HCT116 (cell line): ENCODE data around the gene CD320. TPM values are rescaled to one million over a fixed set of nuclear protein-coding genes. Genes with fewer than 3 reads are reported as not detected.

Experiments
- ATAC-seq: fragments of 200-7000 bp; cut with Tn5 transposase; 2 replicates; pipeline ENCODE4 v1.9.1; 2020; ENCODE audit warnings: mild to moderate bottlenecking, moderate library complexity
- BruUV-seq: library from RNA; stranded (reverse); fragments of 400-500 nt; replicated peaks from 2 replicates; lab custom pipeline; 2021; lab: Mats Ljungman, UMichigan
- CTCF ChIA-PET: fragments of 300-600 bp; sonication (Branson Sonifier 250); formaldehyde crosslinking; loops from one replicate; lab custom pipeline; 2021; ENCODE audit warnings: antibody characterized with exemption; lab: Charles Lee
- POLR2A ChIA-PET: fragments of 300-600, 350-600 bp; sonication (Branson Sonifier 250); formaldehyde crosslinking; loops from one replicate; lab custom pipeline; 2021; ENCODE audit warnings: antibody characterized with exemption; lab: Charles Lee
- RAD21 ChIA-PET, 2 experiments: fragments of 300-600 bp; sonication (Branson Sonifier 250); formaldehyde crosslinking; loops; one replicate each; lab custom pipeline; 2023; ENCODE audit warnings: low total read pairs in 2 of 2; ENCODE audit not compliant: uncharacterized antibody in 2 of 2, unreplicated experiment in 2 of 2, low non-redundant PET in 1 of 2; lab: Charles Lee
- DNase-seq: peaks from one replicate; pipeline ENCODE4 v3.0.0-alpha.2; 2010; ENCODE audit warnings: low read depth, low spot score
- H2AFZ ChIP-seq: fragments of 200-600 bp; shearing (Covaris generic), sonication (generic); 2 replicates; pipeline ENCODE4 v1.6.1; 2017; ENCODE audit warnings: low read depth, mixed run types, mixed read lengths, antibody characterized with exemption, low read length; ENCODE audit not compliant: poor library complexity, severe bottlenecking
- H3K27ac ChIP-seq: 2 replicates; pipeline ENCODE4 v1.5.1; 2012; ENCODE audit warnings: low read depth, low read length
- H3K27me3 ChIP-seq: fragments of 200-600 bp; sonication (generic); 2 replicates; pipeline ENCODE4 v1.6.1; 2016; ENCODE audit warnings: mixed run types, low read length, mixed read lengths; ENCODE audit not compliant: insufficient read depth
- H3K36me3 ChIP-seq, 2 experiments: fragments of 200-500 bp in 1 of 2; fragments of 200-600 bp in 1 of 2; sonication (Bioruptor generic) in 1 of 2; sonication (generic) in 1 of 2; 2 replicates each; pipeline versions ENCODE4 v1.5.1 to v1.6.1; 2014 to 2016; ENCODE audit warnings: low read length in 2 of 2, inconsistent platforms in 1 of 2, mixed read lengths in 1 of 2, mixed run types in 1 of 2; ENCODE audit not compliant: insufficient read depth in 2 of 2, control insufficient read depth in 1 of 2
- H3K4me1 ChIP-seq, 2 experiments: fragments of 200-600 bp in 1 of 2; sonication (generic) in 1 of 2; 2 replicates each; pipeline versions ENCODE4 v1.5.1 to v1.6.1; 2012 to 2017; ENCODE audit warnings: low read length in 2 of 2, inconsistent platforms in 1 of 2, mild to moderate bottlenecking in 1 of 2, mixed read lengths in 1 of 2, mixed run types in 1 of 2, moderate library complexity in 1 of 2; ENCODE audit not compliant: insufficient read depth in 2 of 2, control insufficient read depth in 1 of 2
- H3K4me2 ChIP-seq: fragments of 200-600 bp; sonication (generic); 2 replicates; pipeline ENCODE4 v1.6.1; 2017; ENCODE audit warnings: mixed run types, low read length, mixed read lengths
- H3K4me3 ChIP-seq, 2 experiments: fragments of 200-600 bp in 1 of 2; sonication (generic) in 1 of 2; replicated peaks in 1 of 2; 2 replicates each; pipeline ENCODE4 v1.5.1; 2011 to 2016; ENCODE audit warnings: low read length in 2 of 2, control low read depth in 1 of 2, low read depth in 1 of 2, mild to moderate bottlenecking in 1 of 2, mixed read lengths in 1 of 2, mixed run types in 1 of 2
- H3K79me2 ChIP-seq: fragments of 200-600 bp; sonication (generic); 2 replicates; pipeline ENCODE4 v1.6.1; 2017; ENCODE audit warnings: mild to moderate bottlenecking, mixed run types, low read length, moderate library complexity, mixed read lengths; ENCODE audit not compliant: insufficient read depth
- H3K9ac ChIP-seq: fragments of 200-600 bp; sonication (generic); 2 replicates; pipeline ENCODE4 v1.6.1; 2016; ENCODE audit warnings: low read length, mixed read lengths
- H3K9me2 ChIP-seq: fragments of 200-600 bp; sonication (generic), shearing (Covaris generic); 2 replicates; pipeline ENCODE4 v1.6.1; 2017; ENCODE audit warnings: mixed run types, mild to moderate bottlenecking, moderate library complexity; ENCODE audit not compliant: insufficient read depth
- H3K9me3 ChIP-seq, 2 experiments: fragments of 200-500 bp in 1 of 2; fragments of 200-600 bp in 1 of 2; sonication (Bioruptor generic) in 1 of 2; sonication (generic) in 1 of 2; 2 replicates each; pipeline ENCODE4 v1.6.1; 2014 to 2017; ENCODE audit warnings: low read length in 2 of 2, mixed read lengths in 2 of 2, inconsistent platforms in 1 of 2, low read depth in 1 of 2, mild to moderate bottlenecking in 1 of 2, mixed run types in 1 of 2, moderate library complexity in 1 of 2; ENCODE audit not compliant: control insufficient read depth in 1 of 2, insufficient read depth in 1 of 2
- H4K20me1 ChIP-seq: fragments of 200-600 bp; sonication (generic), shearing (Covaris generic); 2 replicates; pipeline ENCODE4 v1.6.1; 2017; ENCODE audit warnings: mixed run types, mild to moderate bottlenecking, moderate library complexity; ENCODE audit not compliant: insufficient read depth
- CBX3 ChIP-seq: IDR thresholded peaks from 2 replicates; pipeline ENCODE4 v1.6.1; 2012; ENCODE audit warnings: low read depth
- EGR1 ChIP-seq: IDR thresholded peaks from 2 replicates; pipeline ENCODE4 v1.6.1; 2012; ENCODE audit warnings: low read depth
- EZH2 ChIP-seq: fragments of 200-600 bp; sonication (generic); IDR thresholded peaks from 2 replicates; pipeline ENCODE4 v1.6.1; 2017; ENCODE audit warnings: antibody characterized with exemption, mixed run types
- EZH2phosphoT487 ChIP-seq: fragments of 200-600 bp; IDR thresholded peaks from 2 replicates; pipeline ENCODE4 v1.6.1; 2018; ENCODE audit warnings: antibody characterized with exemption, borderline replicate concordance
- POLR2A ChIP-seq: IDR thresholded peaks from 2 replicates; pipeline ENCODE4 v1.7.0; 2011; ENCODE audit warnings: borderline replicate concordance; ENCODE audit not compliant: insufficient read depth, insufficient read length; ENCODE audit errors: extremely low read depth
- RAD21 ChIP-seq: IDR thresholded peaks from 2 replicates; pipeline ENCODE4 v1.6.1; 2012; ENCODE audit warnings: low read depth, mild to moderate bottlenecking
- SIN3A ChIP-seq: IDR thresholded peaks from 2 replicates; pipeline ENCODE4 v1.6.1; 2012; ENCODE audit warnings: low read depth
- SRF ChIP-seq: IDR thresholded peaks from 2 replicates; pipeline ENCODE4 v1.6.1; 2012; ENCODE audit warnings: low read depth
- ZNF274 ChIP-seq: fragments of 200-500 bp; sonication (Bioruptor generic); IDR thresholded peaks from 2 replicates; pipeline ENCODE4 v1.6.1; 2014; ENCODE audit warnings: mild to moderate bottlenecking, low read depth, low read length, inconsistent platforms
- intact Hi-C: fragments of 100-400 bp; cut with micrococcal nuclease; formaldehyde crosslinking; loops from 2 replicates; pipeline ENCODE4 v1.10.0; 2022
- total RNA-seq: library from RNA; stranded (reverse); gene quantifications from one replicate; pipeline ENCODE4 v1.2.1, GENCODE V29; 2021; ENCODE audit not compliant: unreplicated experiment

Gene CD320
- total RNA-seq, 1 experiment from 2014 or later: 86.2 TPM

DNA sequence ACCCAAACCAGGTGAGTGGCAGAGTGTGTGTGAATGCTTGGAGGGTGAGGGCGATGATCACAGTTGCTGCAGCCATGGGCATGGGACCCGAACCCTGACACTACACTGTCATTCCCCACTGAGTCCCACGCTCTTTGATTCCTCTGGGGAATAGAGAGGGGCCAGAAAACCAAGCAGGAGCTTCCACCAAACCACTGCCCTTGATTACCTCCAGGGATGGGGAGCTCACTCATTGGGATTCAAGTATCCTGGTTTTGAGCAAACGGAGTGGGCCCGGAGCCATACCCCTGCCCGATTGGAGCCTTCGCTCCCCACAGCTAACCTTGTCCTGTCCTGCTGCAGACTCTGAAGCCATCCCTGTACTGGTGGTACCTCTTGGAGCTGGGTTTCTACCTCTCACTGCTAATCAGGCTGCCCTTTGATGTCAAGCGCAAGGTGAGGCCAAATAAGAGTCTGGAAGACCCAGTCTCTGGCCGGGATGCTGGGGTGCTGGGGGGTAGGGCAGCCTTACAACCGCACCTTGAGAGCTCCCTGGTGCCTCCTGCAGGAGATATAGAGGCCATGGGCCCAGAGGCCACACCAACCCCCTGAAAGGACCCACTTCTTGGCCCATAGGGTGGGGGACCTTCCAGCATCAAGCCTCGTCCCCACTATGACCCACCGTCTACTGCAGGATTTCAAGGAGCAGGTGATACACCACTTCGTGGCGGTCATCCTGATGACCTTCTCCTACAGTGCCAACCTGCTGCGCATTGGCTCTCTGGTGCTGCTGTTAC lies 51.7 kb downstream of the CD320 start:
- ChIA-PET POLR2A (no interaction called here), RAD21 (no interaction called here), CTCF (interaction anchor here (2.0 kb wide), 1 partner anchor 312 kb away, joined by 7 read pairs; the partner anchor contains the start of gene TIMM44)
- no peak overlapping the region for H3K27ac ChIP-seq
- H3K9me3 ChIP-seq: no peaks in the 10 kb centered on the region
- no peaks in the 10 kb centered on the region for H3K27me3 ChIP-seq
- DNase-seq (no peak), ATAC-seq (no peak)
- BruUV-seq: no TSS peak
- no peak overlapping the region for H3K9ac ChIP-seq
- H3K4me3 ChIP-seq: no peak overlapping the region
- H2AFZ ChIP-seq: no peak overlapping the region
- intact Hi-C loops: no loop called here
- no peak for TF ChIP-seq ZNF274
- TF ChIP-seq EZH2phosphoT487: no peak
- no peaks in the 10 kb centered on the region for H3K9me2 ChIP-seq
- H3K36me3 ChIP-seq: no peaks in the 10 kb centered on the region
- H4K20me1 ChIP-seq: no peaks in the 10 kb centered on the region
- no peaks in the 10 kb centered on the region for H3K79me2 ChIP-seq
- H3K4me1 ChIP-seq: peaks cover 11 to 32% of the 10 kb centered on the region in 2 experiments
- no peak overlapping the region for H3K4me2 ChIP-seq

DNA sequence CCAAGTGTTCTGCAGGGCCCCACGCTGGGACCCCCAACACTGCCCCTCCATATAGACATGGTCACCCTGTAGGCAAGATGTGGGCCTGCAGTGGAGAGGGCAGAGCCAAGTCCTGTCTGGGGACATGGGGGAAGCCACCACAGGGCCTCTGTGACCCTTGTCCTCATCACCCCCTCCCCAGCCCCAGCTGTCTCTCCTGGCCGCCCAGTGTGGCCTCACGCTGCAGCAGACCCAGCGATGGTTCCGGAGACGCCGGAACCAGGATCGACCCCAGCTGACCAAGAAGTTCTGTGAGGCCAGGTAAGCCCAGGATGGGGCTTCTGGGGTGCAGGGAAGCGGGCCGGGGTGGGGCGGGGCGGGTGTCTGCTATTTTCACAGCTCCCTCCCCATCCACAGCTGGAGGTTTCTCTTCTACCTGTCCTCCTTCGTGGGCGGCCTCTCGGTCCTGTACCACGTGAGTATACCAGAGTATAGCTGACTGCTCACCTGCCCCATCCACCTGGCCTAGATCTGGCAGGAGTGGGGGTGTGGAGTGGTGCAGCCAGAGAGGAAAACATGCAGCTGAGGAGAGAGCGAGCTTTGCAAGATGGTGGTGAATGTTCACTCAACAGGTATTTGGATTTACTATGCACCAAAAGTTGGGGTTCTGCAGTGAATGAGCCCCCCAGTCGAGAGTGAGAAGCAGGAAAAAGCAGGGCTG lies 52.6 kb downstream of the CD320 start:
- CTCF ChIA-PET: interaction anchor here (2.0 kb wide), 1 partner anchor 312 kb away, joined by 7 read pairs; the partner anchor contains the start of gene TIMM44
- POLR2A ChIA-PET: no interaction called here
- DNase-seq: no peak
- no peak overlapping the region for H3K9ac ChIP-seq
- no peaks in the 10 kb centered on the region for H3K9me2 ChIP-seq
- no peak for ATAC-seq
- H3K27me3 ChIP-seq: no peaks in the 10 kb centered on the region
- no peaks in the 10 kb centered on the region for H3K79me2 ChIP-seq
- no peaks in the 10 kb centered on the region for H3K36me3 ChIP-seq
- no peaks in the 10 kb centered on the region for H4K20me1 ChIP-seq
- TF ChIP-seq EGR1 (no peak), RAD21 (no peak), SRF (no peak), POLR2A (no peak), SIN3A (no peak), EZH2 (no peak), EZH2phosphoT487 (no peak), CBX3 (no peak), ZNF274 (no peak)
- RAD21 ChIA-PET: no interaction called here
- peaks cover 8 to 23% of the 10 kb centered on the region in 2 experiments for H3K4me1 ChIP-seq
- no peak overlapping the region for H3K4me2 ChIP-seq
- H3K9me3 ChIP-seq: no peaks in the 10 kb centered on the region
- intact Hi-C loops: no loop called here
- no peak overlapping the region for H3K27ac ChIP-seq
- H2AFZ ChIP-seq: no peak overlapping the region
- H3K4me3 ChIP-seq: no peak overlapping the region
- BruUV-seq: no TSS peak
